Measurements from ENCODE around the gene MSI2.
A peak's percentile ranks its signal among the peaks of the same experiment; 100 is the strongest.

The MSI2 gene

GRCh38 chr17:57400648-57401047 is 144.3 kb downstream of the MSI2 start:
- no peak for DNase-seq

- no peak for DNase-seq
These were observed 145.5 kb downstream of the MSI2 start for GRCh38 chr17:57401556-57402488.

GRCh38 chr17:57402681-57403180 is 146.4 kb downstream of the MSI2 start:
- DNase-seq: no peak

GRCh38 chr17:57403236-57403635 is 146.9 kb downstream of the MSI2 start:
- DNase-seq: no peak

GRCh38 chr17:57404073-57404472 is 147.8 kb downstream of the MSI2 start:
- no peak for DNase-seq

GRCh38 chr17:57404795-57405490 is 148.6 kb downstream of the MSI2 start:
- DNase-seq: no peak

GRCh38 chr17:57405491-57406072 is 149.3 kb downstream of the MSI2 start:
- no peak for DNase-seq

GRCh38 chr17:57406131-57406980 is 150.0 kb downstream of the MSI2 start:
- DNase-seq: no peak

GRCh38 chr17:57406981-57407286 is 150.6 kb downstream of the MSI2 start:
- DNase-seq: no peak

- DNase-seq: peak; percentile 42
These were observed 151.2 kb downstream of the MSI2 start for GRCh38 chr17:57407287-57408070.

- peak; percentile 63 for DNase-seq
These were observed 151.9 kb downstream of the MSI2 start for GRCh38 chr17:57408071-57408811.

GRCh38 chr17:57410169-57410568 is 153.8 kb downstream of the MSI2 start:
- DNase-seq: no peak

GRCh38 chr17:57412520-57413096 is 156.3 kb downstream of the MSI2 start:
- no peak for DNase-seq

- DNase-seq: no peak
These were observed 157.7 kb downstream of the MSI2 start for GRCh38 chr17:57413848-57414651.

- DNase-seq: no peak
These were observed 159.5 kb downstream of the MSI2 start for GRCh38 chr17:57415751-57416207.

- DNase-seq: no peak
These were observed 160.0 kb downstream of the MSI2 start for GRCh38 chr17:57416369-57416768.

GRCh38 chr17:57417956-57418355 is 161.6 kb downstream of the MSI2 start:
- no peak for DNase-seq

- no peak for DNase-seq
These were observed 162.3 kb downstream of the MSI2 start for GRCh38 chr17:57418463-57419246.

Measured in NCI-H1092 treated with DMSO at 0.1 percent for 48 hours (cell line).